H1 (cell line): ENCODE measurements around the gene C16orf89. TPM values are rescaled to one million over a fixed set of nuclear protein-coding genes. Genes with fewer than 3 reads are reported as not detected.

ENCODE experiments used
- ASH2L ChIP-seq: fragments of 200-600, 300-600 bp; sonication (generic); IDR thresholded peaks from one replicate; pipeline ENCODE4 v1.7.1; 2017; ENCODE audit warnings: low read length
- CHD2 ChIP-seq: IDR thresholded peaks from 2 replicates; pipeline ENCODE4 v1.6.1; 2012; ENCODE audit warnings: low read length, improper control_type of control experiment
- CHD7 ChIP-seq: fragments of 300-600 bp; sonication (generic); IDR thresholded peaks from 2 replicates; pipeline ENCODE4 v1.7.1; 2012; ENCODE audit warnings: low read length, moderate library complexity, mild to moderate bottlenecking, inconsistent platforms; ENCODE audit not compliant: insufficient replicate concordance
- GABPA ChIP-seq: IDR thresholded peaks from 2 replicates; pipeline ENCODE4 v1.6.1; 2011; ENCODE audit warnings: mild to moderate bottlenecking, low read length, moderate library complexity, borderline replicate concordance; ENCODE audit not compliant: insufficient read depth
- RNF2 ChIP-seq: fragments of 200-900, 300-1000 bp; sonication (generic); IDR thresholded peaks from 2 replicates; pipeline ENCODE4 v1.7.1; 2016; ENCODE audit warnings: borderline replicate concordance, low read depth, mild to moderate bottlenecking, antibody characterized with exemption, low read length; ENCODE audit not compliant: poor library complexity, severe bottlenecking; ENCODE audit errors: missing control alignments
- ZNF274 ChIP-seq: IDR thresholded peaks from 2 replicates; pipeline ENCODE4 v1.7.0; 2012; ENCODE audit warnings: low read length, borderline replicate concordance; ENCODE audit errors: extremely low read depth
- polyA plus RNA-seq, 7 experiments: library from polyadenylated mRNA; depleted of rRNA in 3 of 7; stranded (reverse) in 5 of 7; unstranded in 2 of 7; fragments of >200 nt in 5 of 7; fragments of 200-250 nt in 2 of 7; gene quantifications; 1 replicate in 5 of 7; 2 replicates in 1 of 7; 4 replicates in 1 of 7; pipeline versions ENCODE4 v1.2.1 to v1.2.3, GENCODE V29; 2011 to 2013; ENCODE audit warnings: missing spikeins in 2 of 7, mixed read lengths in 2 of 7
- total RNA-seq: library from RNA; stranded (reverse); fragmentation: NEBNext Ultra II Directional; extraction: Animal tissue kit (Norgen Biotek cat#: 25700); gene quantifications from 2 replicates; pipeline ENCODE4 v1.2.1, GENCODE V29; 2021
- TF ChIP-seq, protein P1 (sequence below), 3 experiments: IDR thresholded peaks; 1 replicate in 2 of 3; 2 replicates in 1 of 3; pipeline versions ENCODE4 v1.5.1 to v1.6.1; 2011; ENCODE audit warnings: low read length in 3 of 3, mild to moderate bottlenecking in 3 of 3, inconsistent platforms in 2 of 3, low read depth in 1 of 3, moderate library complexity in 1 of 3; ENCODE audit not compliant: insufficient read depth in 1 of 3; ENCODE audit errors: control extremely low read depth in 1 of 3

C16orf89 gene
- total and polyA plus RNA-seq, 2 of the 8 experiments (the other 6 are each of a cell fraction or from before 2014, with no cell fraction given) = 6.7 to 9.9 TPM

- TF ChIP-seq, protein P1, sequence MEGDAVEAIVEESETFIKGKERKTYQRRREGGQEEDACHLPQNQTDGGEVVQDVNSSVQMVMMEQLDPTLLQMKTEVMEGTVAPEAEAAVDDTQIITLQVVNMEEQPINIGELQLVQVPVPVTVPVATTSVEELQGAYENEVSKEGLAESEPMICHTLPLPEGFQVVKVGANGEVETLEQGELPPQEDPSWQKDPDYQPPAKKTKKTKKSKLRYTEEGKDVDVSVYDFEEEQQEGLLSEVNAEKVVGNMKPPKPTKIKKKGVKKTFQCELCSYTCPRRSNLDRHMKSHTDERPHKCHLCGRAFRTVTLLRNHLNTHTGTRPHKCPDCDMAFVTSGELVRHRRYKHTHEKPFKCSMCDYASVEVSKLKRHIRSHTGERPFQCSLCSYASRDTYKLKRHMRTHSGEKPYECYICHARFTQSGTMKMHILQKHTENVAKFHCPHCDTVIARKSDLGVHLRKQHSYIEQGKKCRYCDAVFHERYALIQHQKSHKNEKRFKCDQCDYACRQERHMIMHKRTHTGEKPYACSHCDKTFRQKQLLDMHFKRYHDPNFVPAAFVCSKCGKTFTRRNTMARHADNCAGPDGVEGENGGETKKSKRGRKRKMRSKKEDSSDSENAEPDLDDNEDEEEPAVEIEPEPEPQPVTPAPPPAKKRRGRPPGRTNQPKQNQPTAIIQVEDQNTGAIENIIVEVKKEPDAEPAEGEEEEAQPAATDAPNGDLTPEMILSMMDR (IDR thresholded peaks at IDR 0.05; ENCODE audit: control extremely low read depth in 1 of 3, insufficient read depth in 1 of 3, low read depth in 1 of 3, low read length in 3 of 3) = peak; percentile 71 to 86 (median 80)
- peak; percentile 29 for TF ChIP-seq ASH2L
- no peak for TF ChIP-seq CHD7
- no peak for TF ChIP-seq CHD2
- no peak for TF ChIP-seq RNF2
- TF ChIP-seq ZNF274 = no peak
- 0 out of 2 replicates have a peak, but pooled peaks have one; percentile 31 for TF ChIP-seq GABPA
These were observed 40.6 kb downstream of the C16orf89 start (continued) for GRCh38 chr16:5025171-5025632.
